ENCODE results near the gene IRGC.

GRCh38 chr19:43760941-43761340 lies 45.1 kb downstream of the IRGC start:
- no peak for TF ChIP-seq CTCF (IDR thresholded peaks at IDR 0.05)
- no peak for TF ChIP-seq POLR2A (IDR thresholded peaks at IDR 0.05)

Data from esophagus squamous epithelium (tissue), 4 donors.